ENCODE measurements around the gene KLHL33.

DNA sequence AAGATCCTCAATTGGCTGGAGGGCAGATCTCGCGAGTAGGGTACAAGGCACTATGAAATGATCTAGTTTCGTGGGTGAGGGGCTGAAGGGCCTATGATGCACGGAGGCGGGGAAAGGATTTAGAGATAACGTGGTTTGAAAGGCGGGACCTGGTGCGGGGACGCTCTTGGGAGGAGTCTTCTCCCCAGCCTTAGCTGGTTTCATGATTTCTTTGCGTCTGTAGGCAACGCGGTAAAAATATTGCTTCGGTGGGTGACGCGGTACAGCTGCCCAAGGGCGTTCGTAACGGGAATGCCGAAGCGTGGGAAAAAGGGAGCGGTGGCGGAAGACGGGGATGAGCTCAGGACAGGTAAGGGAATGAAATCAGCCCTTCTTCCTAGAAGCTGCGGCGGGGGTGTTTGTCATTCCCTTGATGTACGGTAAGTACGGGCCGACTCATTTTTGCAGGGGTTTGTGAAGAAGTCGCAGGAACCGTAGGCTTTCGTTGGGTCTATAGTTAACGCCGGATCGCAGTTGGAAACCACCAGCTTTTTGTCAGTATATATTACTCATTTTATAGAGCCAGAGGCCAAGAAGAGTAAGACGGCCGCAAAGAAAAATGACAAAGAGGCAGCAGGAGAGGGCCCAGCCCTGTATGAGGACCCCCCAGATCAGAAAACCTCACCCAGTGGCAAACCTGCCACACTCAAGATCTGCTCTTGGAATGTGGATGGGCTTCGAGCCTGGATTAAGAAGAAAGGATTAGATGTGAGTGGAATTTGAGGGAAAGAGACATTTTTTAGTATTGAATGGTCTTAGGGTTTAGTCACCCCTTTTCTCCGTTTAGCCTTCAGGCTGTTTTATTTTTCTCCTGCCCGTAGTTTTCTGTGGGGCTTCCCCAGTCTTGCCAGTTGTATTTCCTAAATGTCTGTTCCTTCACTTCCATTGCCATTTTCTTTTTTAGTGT, 19.7 kb upstream of the KLHL33 start:
- TF ChIP-seq CTCF (IDR thresholded peaks at IDR 0.05) = no peak
- TF ChIP-seq POLR2A (IDR thresholded peaks at IDR 0.05) = no peak
- TF ChIP-seq EP300 (IDR thresholded peaks at IDR 0.05) = no peak
